GM18526 (cell line): Measurements from ENCODE around the gene LIN7A.

Source experiments
- POLR2A ChIP-seq: IDR thresholded peaks from 3 replicates; pipeline ENCODE4 v1.6.1; 2011; ENCODE audit not compliant: insufficient read length; ENCODE audit errors: extremely low read depth

LIN7A gene

GRCh38 chr12:80881106-80881505, 56.6 kb downstream of the LIN7A start:
- TF ChIP-seq POLR2A = no peak

GRCh38 chr12:80877721-80878265, 59.9 kb downstream of the LIN7A start:
- TF ChIP-seq POLR2A = no peak

- no peak for TF ChIP-seq POLR2A
Observed at GRCh38 chr12:80872053-80872452, 65.7 kb downstream of the LIN7A start.

GRCh38 chr12:80869264-80869663, 68.5 kb downstream of the LIN7A start:
- no peak for TF ChIP-seq POLR2A

- no peak for TF ChIP-seq POLR2A
Observed at GRCh38 chr12:80868576-80868975, 69.2 kb downstream of the LIN7A start.

GRCh38 chr12:80867941-80868340, 69.8 kb downstream of the LIN7A start:
- no peak for TF ChIP-seq POLR2A

GRCh38 chr12:80864046-80864735, 73.5 kb downstream of the LIN7A start:
- no peak for TF ChIP-seq POLR2A

- no peak for TF ChIP-seq POLR2A
Observed at GRCh38 chr12:80862531-80862930, 75.2 kb downstream of the LIN7A start.

GRCh38 chr12:80861641-80862378, 75.9 kb downstream of the LIN7A start:
- no peak for TF ChIP-seq POLR2A

- no peak for TF ChIP-seq POLR2A
Observed at GRCh38 chr12:80860928-80861327, 76.8 kb downstream of the LIN7A start.

GRCh38 chr12:80860206-80860605, 77.5 kb downstream of the LIN7A start:
- TF ChIP-seq POLR2A = no peak

GRCh38 chr12:80858356-80858755, 79.4 kb downstream of the LIN7A start:
- no peak for TF ChIP-seq POLR2A

- no peak for TF ChIP-seq POLR2A
Observed at GRCh38 chr12:80857311-80857710, 80.4 kb downstream of the LIN7A start.

- TF ChIP-seq POLR2A = no peak
Observed at GRCh38 chr12:80849337-80849736, 88.4 kb downstream of the LIN7A start.

GRCh38 chr12:80848858-80849257, 88.9 kb downstream of the LIN7A start:
- no peak for TF ChIP-seq POLR2A

- TF ChIP-seq POLR2A = no peak
Observed at GRCh38 chr12:80847575-80847974, 90.2 kb downstream of the LIN7A start.
